NT2/D1 (cell line): ENCODE data around the gene SLCO1C1.

ENCODE experiments used
- DNase-seq: peaks from one replicate; pipeline ENCODE4 v3.0.0-alpha.2; 2011; ENCODE audit warnings: low read depth, low spot score
- H3K27me3 ChIP-seq: 2 replicates; pipeline ENCODE4 v1.6.0; 2011; ENCODE audit warnings: mild to moderate bottlenecking; ENCODE audit not compliant: insufficient read length, insufficient read depth
- H3K36me3 ChIP-seq: 2 replicates; pipeline ENCODE4 v1.6.1; 2011; ENCODE audit warnings: mild to moderate bottlenecking, low read length, mixed read lengths; ENCODE audit not compliant: insufficient read depth, insufficient read length
- H3K4me1 ChIP-seq: 2 replicates; pipeline ENCODE4 v1.5.1; 2011; ENCODE audit not compliant: insufficient read depth, insufficient read length
- H3K4me3 ChIP-seq: 2 replicates; pipeline ENCODE4 v1.5.1; 2011; ENCODE audit warnings: low read depth; ENCODE audit not compliant: insufficient read length
- H3K9ac ChIP-seq: 2 replicates; pipeline ENCODE4 v1.6.0; 2011; ENCODE audit warnings: low read depth; ENCODE audit not compliant: insufficient read length
- H3K9me3 ChIP-seq: 2 replicates; pipeline ENCODE4 v1.5.1; 2011; ENCODE audit warnings: mild to moderate bottlenecking, low read length; ENCODE audit not compliant: insufficient read depth
- SUZ12 ChIP-seq: IDR thresholded peaks from 2 replicates; pipeline ENCODE4 v1.6.1; 2011; ENCODE audit not compliant: insufficient read length, insufficient read depth; ENCODE audit errors: extremely low read depth
- YY1 ChIP-seq: IDR thresholded peaks from 2 replicates; pipeline ENCODE4 v1.6.1; 2011; ENCODE audit not compliant: insufficient read length, insufficient read depth
- ZNF274 ChIP-seq: IDR thresholded peaks from 2 replicates; pipeline ENCODE4 v1.6.1; 2011; ENCODE audit warnings: mild to moderate bottlenecking, low read depth, low read length

The SLCO1C1 gene

GRCh38 chr12:20695232-20695631 is at the start of gene SLCO1C1:
TSS of gene SLCO1C1 (plus strand) at chr12:20695332. CDS start at chr12:20699577, 4,245 bp downstream.
- peak; percentile 46 for DNase-seq
- Histone ChIP-seq H3K9me3 (no peaks in the 10 kb centered on the region), H3K36me3 (no peaks in the 10 kb centered on the region), H3K27me3 (no peaks in the 10 kb centered on the region), H3K9ac (no peak within 1 kb of the TSS), H3K4me3 (no peak within 1 kb of the TSS), H3K4me1 (peaks cover 2% of the 10 kb centered on the region)
- TF ChIP-seq YY1 (no peak), ZNF274 (no peak)

- Histone ChIP-seq H3K36me3 (no peaks in the 10 kb centered on the region), H3K4me3 (no peak overlapping the region), H3K9ac (no peak overlapping the region), H3K4me1 (no peaks in the 10 kb centered on the region), H3K27me3 (no peaks in the 10 kb centered on the region), H3K9me3 (no peaks in the 10 kb centered on the region)
- TF ChIP-seq SUZ12 = no peak
- no peak for TF ChIP-seq YY1
- no peak for TF ChIP-seq ZNF274
- peak; percentile 57 for DNase-seq
Observed at GRCh38 chr12:20646239-20646827, 48.8 kb upstream of the SLCO1C1 start.

DNA sequence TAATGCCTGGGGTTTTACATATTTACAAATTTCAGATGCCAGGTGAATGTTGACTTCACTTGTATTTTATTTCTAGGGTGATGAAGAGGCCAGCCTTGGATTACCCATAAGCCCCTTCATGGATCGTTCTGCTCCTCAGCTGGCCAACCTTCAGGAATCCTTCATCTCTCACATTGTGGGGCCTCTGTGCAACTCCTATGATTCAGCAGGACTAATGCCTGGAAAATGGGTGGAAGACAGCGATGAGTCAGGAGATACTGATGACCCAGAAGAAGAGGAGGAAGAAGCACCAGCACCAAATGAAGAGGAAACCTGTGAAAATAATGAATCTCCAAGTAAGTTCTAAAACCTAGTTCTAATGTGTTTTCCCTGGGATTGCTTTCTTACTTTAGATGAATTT is 41.3 kb upstream of the SLCO1C1 start:
- Histone ChIP-seq H3K9me3 (no peaks in the 10 kb centered on the region), H3K36me3 (no peaks in the 10 kb centered on the region), H3K4me3 (no peak overlapping the region), H3K27me3 (no peaks in the 10 kb centered on the region), H3K9ac (no peak overlapping the region), H3K4me1 (no peaks in the 10 kb centered on the region)
- DNase-seq = no peak
- TF ChIP-seq YY1 (no peak), ZNF274 (no peak), SUZ12 (no peak)

GRCh38 chr12:20656600-20656999 is 38.5 kb upstream of the SLCO1C1 start:
- no peak for DNase-seq
- no peak overlapping the region for H3K4me3 ChIP-seq
- H3K9ac ChIP-seq = no peak overlapping the region
- TF ChIP-seq SUZ12 (no peak), YY1 (no peak)
- H3K4me1 ChIP-seq = no peaks in the 10 kb centered on the region
- H3K27me3 ChIP-seq = no peaks in the 10 kb centered on the region
- no peaks in the 10 kb centered on the region for H3K36me3 ChIP-seq
- peaks cover 8% of the 10 kb centered on the region for H3K9me3 ChIP-seq

DNA sequence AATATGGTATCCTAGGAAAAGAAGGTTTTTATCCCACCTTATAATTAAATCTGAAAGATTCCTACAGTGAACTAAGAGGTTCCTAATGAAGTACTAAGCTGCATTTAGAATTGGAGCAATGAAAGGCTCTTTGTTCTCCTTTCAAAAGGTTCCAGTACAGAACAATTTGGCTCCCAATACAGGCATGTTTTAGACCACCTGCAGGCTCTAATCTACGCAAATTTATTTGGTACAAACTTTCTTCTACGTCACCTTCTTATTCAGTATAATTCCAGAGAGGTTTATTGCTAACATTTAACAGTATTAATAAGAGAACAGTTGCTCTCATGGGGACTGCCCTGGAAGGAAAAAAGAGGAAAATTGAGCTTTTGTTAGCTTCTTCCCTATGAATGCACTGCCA is 37.6 kb upstream of the SLCO1C1 start:
- no peak for DNase-seq
- Histone ChIP-seq H3K36me3 (no peaks in the 10 kb centered on the region), H3K9me3 (peaks cover 17% of the 10 kb centered on the region), H3K4me3 (no peak overlapping the region), H3K27me3 (no peaks in the 10 kb centered on the region), H3K4me1 (no peaks in the 10 kb centered on the region), H3K9ac (no peak overlapping the region)
- TF ChIP-seq YY1 = no peak
- TF ChIP-seq ZNF274 = no peak
- TF ChIP-seq SUZ12 = no peak

- Histone ChIP-seq H3K9ac (no peak overlapping the region), H3K9me3 (no peaks in the 10 kb centered on the region; the same call in 1 of the 2 replicates), H3K4me3 (no peak overlapping the region), H3K4me1 (no peaks in the 10 kb centered on the region), H3K27me3 (no peaks in the 10 kb centered on the region), H3K36me3 (no peaks in the 10 kb centered on the region)
- DNase-seq = no peak
- TF ChIP-seq YY1 (no peak), ZNF274 (no peak), SUZ12 (no peak)
Observed at GRCh38 chr12:20681334-20681733, 13.8 kb upstream of the SLCO1C1 start.

- H3K36me3 ChIP-seq = no peaks in the 10 kb centered on the region
- peaks cover 2% of the 10 kb centered on the region for H3K4me1 ChIP-seq
- no peaks in the 10 kb centered on the region for H3K27me3 ChIP-seq
- no peak overlapping the region for H3K9ac ChIP-seq
- no peaks in the 10 kb centered on the region for H3K9me3 ChIP-seq
- no peak for DNase-seq
- TF ChIP-seq YY1 = no peak
- TF ChIP-seq ZNF274 = no peak
- TF ChIP-seq SUZ12 = no peak
- no peak overlapping the region for H3K4me3 ChIP-seq
Observed at GRCh38 chr12:20696181-20696905, 1.2 kb downstream of the SLCO1C1 start.
